HG02981 (cell line): ENCODE measurements around the gene FBXL3.
"Not testable (repeated sequence)": the region's sequence is repeated elsewhere in the genome, so short reads cannot be mapped to it uniquely, and the experiment has no call there.

ENCODE experiments used
- ATAC-seq: cut with Tn5 transposase; IDR thresholded peaks from one replicate; pipeline ENCODE4 v1.9.1; 2021; ENCODE audit warnings: mild to moderate bottlenecking, moderate library complexity; ENCODE audit not compliant: unreplicated experiment

Gene FBXL3

DNA sequence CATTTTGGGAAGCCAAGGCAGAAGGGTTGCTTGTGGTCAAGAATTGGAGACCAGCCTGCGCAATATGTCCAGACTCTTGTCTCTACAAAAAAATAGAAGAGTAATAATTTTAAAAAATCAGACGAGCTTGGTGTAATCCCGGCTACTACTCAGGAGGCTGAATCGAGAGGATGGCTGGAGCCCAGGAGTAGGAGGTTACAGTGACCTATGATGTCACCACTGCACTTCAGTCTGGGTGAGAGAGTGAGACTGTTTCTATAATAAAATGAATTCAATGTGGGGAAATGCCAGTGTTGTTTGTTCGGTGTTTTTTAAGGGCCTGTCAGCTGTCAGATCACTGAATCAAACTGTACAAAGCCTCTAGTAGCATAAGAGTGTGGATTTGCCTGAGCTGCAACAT is 1.2 kb upstream of the FBXL3 start:
- no peak for ATAC-seq

GRCh38 chr13:77026255-77026860 is 601 bp downstream of the FBXL3 start:
- ATAC-seq: peak; percentile 51

- ATAC-seq: no peak
Measured at GRCh38 chr13:77022341-77022740, 4.6 kb downstream of the FBXL3 start.

DNA sequence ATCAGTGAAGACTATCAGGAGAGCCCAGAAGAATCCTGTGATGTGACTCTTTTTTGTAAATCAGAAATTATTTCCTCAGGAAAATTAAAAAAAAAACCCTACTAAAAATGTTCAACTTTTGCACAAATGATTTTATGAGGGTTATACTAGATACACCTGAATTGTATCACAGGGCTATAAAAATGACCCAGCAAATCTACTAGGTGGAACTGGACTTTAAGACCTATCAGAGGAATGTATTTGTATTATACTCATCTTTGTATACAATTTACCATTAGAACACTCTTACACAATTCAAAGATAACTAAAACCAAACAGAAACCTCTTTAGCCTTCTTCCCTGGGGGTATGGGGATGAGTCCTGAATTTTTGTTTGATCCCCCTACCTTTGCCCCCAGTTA is 7.2 kb downstream of the FBXL3 start:
- ATAC-seq: no peak

DNA sequence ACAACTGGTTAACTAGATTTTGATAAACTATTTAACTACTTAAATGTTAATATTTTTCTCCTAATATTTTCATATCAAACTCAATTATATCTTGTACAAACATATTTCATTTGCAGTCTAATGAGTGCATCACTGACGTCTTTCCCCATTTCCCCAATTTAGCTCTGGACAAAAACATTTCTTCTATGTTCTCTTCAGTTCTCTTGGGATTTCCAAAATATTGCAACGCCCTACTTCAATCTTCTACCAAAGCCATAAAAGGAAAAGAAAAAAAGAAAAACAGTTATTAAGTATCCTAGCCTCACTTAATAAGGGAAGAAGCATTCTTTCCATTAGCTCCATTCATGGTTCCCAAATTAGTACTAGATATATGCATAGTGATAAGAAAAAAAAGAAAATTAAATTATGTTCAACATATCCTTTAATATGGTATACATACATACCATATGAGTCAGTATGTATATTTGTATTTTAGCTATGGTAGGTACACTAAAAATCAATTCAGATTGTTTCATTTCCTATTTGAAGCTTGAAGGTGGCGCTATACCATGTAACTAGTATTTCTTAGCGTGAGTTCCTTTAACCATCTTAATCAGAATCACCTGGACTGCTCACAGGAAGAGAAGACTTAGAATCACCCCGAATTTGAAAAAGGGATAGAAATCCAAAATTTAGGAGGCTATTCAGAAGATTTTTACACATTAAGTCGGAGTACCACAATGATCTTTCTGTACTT is 9.9 kb downstream of the FBXL3 start:
- ATAC-seq: no peak

- ATAC-seq: no peak
Measured at GRCh38 chr13:77016251-77016812, 10.6 kb downstream of the FBXL3 start.

- no peak for ATAC-seq
Measured at GRCh38 chr13:77014906-77015685, 11.9 kb downstream of the FBXL3 start.

GRCh38 chr13:77013853-77014542 is 13.0 kb downstream of the FBXL3 start:
- ATAC-seq: no peak

- not testable (repeated sequence) for ATAC-seq
Measured at GRCh38 chr13:77009719-77010118, 17.2 kb downstream of the FBXL3 start.

- ATAC-seq: no peak
Measured at GRCh38 chr13:77009011-77009410, 17.9 kb downstream of the FBXL3 start.

DNA sequence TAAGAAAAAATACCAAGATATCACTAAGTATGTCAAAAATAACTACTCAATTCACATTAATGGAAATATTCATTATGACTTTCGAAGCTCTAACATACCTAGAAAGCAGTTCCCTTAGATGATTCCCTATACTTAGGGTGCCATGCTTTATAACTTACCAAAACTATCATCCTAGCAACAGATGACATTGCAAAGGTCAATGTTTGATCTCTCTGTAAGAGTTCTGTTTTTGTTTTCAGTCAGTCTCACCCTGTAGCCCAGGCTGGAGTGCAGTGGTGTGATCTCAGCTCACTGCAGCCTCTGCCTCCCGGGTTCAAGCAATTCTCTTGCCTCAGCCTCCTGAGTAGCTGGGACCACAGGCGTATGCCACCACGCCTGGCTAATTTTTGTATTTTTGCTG is 18.6 kb downstream of the FBXL3 start:
- ATAC-seq: not testable (repeated sequence)

DNA sequence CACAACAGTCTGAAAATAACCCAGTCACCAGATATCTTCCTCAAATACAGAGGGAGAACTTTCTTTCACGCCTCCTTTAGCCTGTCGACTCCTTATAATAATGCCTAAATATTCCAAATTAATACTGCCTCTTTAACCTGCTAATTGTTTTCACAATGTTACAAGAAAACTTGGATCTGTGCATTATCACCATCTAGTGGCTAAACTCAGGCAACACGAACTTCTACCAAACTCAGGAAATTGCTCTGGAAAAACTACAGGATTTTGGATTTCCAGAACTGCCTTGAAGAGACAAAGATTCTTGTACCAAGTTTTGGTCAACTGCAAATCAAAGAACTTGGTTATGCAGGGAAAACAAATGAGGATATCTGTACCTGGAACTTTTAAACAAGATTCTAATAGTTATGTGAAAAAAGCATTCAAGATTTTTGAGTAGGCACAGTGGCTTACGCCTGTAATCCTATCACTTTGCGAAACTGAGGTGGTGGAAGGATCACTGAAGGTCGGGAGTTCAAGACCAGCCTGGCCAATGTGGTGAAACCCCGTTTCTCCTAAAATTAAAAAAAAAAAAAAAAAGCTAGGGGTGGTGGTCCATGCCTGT is 24.3 kb downstream of the FBXL3 start:
- no peak for ATAC-seq

GRCh38 chr13:77001963-77002587 is 24.9 kb downstream of the FBXL3 start:
- no peak for ATAC-seq

DNA sequence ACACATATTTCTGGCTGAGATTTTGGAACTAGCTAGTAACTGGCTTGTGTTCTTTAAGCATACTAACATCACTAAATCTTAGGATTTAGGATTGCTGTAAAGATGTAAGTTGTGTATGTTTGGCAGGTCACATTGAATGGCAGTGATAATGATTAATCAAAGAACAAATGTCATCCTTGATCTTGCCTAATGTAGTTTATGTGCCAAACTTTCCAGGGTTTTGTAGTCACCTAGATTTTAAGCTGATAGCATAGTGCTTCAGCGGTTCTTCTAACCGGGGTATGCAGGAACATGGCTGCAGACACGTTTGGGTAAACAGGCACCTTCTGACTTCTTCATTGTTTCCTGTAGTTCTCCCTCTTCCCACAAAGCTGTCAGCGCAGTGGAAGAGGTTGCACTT is 25.4 kb downstream of the FBXL3 start:
- no peak for ATAC-seq

GRCh38 chr13:77000475-77000874 is 26.5 kb downstream of the FBXL3 start:
- no peak for ATAC-seq

GRCh38 chr13:76994281-76994680 is 32.7 kb downstream of the FBXL3 start:
- ATAC-seq: no peak

DNA sequence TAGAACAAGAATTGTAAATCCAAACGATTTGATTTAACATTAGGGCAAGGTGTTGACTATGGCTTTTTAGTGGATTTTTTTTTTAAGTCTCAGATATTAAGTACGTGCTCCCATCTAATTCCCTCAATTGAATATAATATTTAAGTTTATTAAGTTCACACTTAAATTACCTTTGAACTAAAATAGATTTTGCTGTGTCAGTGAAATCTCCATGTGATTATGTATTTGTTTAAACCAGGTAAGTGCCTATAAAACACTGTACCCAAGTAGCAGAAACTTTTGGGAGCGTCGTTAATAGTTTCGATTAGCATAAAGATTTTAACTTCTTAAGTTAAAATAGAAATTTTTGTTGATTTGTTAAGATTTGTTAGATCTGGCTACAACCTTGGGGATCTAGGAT is 33.5 kb downstream of the FBXL3 start:
- no peak for ATAC-seq

- ATAC-seq: no peak
Measured at GRCh38 chr13:76993021-76993420, 33.9 kb downstream of the FBXL3 start.

DNA sequence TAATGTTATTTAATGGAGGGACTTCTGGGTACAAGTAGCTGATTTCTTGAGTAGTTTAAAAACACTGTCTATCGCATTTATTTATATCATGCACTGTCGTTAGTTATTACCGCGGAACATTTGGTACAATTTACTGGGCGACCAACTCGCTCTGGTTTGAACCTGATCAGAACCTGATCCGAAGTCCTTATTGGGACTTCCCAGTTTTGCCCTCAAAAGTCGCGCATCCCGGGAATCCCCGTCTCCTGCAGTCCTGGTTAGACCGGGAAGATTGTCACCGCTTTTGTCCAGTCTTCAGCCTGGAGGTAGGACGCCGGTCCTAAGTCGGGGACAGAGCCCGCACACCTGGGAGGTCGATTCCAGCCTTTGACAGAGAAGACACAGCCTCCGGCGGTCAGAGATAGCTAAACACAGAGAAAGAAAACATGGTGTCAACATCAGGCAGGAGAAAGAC is 34.4 kb downstream of the FBXL3 start:
- ATAC-seq: no peak
